ENCODE data around the gene IKBKE.

IKBKE gene

DNA sequence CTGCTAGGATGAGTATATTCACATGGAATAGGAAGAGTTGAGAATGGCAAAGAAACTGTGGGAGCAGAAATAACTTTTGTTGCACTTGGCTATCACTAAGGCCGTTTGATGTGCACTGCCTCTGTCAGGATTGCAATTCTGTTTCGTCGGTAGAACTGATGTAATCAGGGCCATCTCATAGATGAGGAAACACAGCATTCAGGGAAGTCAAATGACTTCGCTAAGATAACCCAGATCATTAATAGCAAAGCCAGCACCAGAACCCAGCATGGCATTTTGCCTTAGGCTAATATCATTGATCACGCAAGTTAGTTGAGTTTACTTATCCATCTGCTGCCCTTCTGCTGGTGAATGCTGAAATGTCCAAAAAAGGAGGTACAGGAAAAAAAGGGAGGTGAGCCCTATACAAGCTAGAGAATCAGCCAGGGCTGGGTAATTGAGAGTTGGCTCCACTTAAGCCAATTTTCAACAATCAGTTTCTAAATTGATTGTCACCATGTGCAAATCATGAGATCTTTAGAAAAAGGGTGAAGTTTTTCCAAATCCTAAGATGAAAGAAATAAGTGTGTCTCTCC, 44.6 kb downstream of the IKBKE start:
- no peak for DNase-seq (ENCODE audit: low read depth)
- no peak overlapping the region for H3K4me3 ChIP-seq (ENCODE audit: low read depth, low read length)
- TF ChIP-seq, protein P1, sequence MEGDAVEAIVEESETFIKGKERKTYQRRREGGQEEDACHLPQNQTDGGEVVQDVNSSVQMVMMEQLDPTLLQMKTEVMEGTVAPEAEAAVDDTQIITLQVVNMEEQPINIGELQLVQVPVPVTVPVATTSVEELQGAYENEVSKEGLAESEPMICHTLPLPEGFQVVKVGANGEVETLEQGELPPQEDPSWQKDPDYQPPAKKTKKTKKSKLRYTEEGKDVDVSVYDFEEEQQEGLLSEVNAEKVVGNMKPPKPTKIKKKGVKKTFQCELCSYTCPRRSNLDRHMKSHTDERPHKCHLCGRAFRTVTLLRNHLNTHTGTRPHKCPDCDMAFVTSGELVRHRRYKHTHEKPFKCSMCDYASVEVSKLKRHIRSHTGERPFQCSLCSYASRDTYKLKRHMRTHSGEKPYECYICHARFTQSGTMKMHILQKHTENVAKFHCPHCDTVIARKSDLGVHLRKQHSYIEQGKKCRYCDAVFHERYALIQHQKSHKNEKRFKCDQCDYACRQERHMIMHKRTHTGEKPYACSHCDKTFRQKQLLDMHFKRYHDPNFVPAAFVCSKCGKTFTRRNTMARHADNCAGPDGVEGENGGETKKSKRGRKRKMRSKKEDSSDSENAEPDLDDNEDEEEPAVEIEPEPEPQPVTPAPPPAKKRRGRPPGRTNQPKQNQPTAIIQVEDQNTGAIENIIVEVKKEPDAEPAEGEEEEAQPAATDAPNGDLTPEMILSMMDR (IDR thresholded peaks at IDR 0.05; ENCODE audit: insufficient read depth, low read depth, low read length, missing control alignments): no peak

DNA sequence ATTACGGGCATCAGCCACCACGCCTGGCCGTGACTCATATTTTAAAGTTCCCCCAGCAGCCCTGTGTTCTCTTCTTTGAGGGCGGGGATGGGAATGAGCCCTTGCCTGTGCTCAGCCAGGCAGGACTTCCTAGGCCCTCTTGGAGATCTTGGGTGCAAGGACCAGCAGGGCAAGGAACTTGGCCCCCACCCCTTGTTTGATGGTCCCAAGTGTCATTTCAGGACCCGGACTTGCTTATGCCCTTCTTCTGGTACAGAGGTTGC, 46.4 kb downstream of the IKBKE start:
- no peak overlapping the region for H3K4me3 ChIP-seq (ENCODE audit: low read depth, low read length)
- DNase-seq (ENCODE audit: low read depth): no peak
- TF ChIP-seq, protein P1 (IDR thresholded peaks at IDR 0.05; ENCODE audit: insufficient read depth, low read depth, low read length, missing control alignments): no peak

DNA sequence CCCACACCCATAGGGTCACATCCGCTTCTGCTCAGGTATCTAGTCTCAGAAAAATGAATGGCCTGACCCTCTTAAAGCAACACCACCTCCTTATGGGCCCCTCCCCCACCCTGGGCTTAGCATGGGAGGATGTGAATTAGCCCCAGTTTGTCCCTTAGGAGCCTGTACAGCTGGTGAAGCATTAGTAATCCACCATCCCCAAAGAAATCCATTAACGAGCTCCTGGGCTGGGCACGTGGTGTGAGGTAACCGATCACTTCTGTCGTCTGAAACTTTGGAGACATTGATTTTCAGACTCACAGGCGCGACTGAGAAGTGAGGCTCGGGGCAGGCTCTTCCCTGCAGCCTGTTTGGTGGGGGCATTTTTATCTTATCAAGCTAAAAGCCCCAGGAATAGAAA, 47.5 kb downstream of the IKBKE start:
- H3K4me3 ChIP-seq (ENCODE audit: low read depth, low read length): no peak overlapping the region
- DNase-seq (ENCODE audit: low read depth): no peak
- TF ChIP-seq, protein P1 (IDR thresholded peaks at IDR 0.05; ENCODE audit: insufficient read depth, low read depth, low read length, missing control alignments): no peak

DNA sequence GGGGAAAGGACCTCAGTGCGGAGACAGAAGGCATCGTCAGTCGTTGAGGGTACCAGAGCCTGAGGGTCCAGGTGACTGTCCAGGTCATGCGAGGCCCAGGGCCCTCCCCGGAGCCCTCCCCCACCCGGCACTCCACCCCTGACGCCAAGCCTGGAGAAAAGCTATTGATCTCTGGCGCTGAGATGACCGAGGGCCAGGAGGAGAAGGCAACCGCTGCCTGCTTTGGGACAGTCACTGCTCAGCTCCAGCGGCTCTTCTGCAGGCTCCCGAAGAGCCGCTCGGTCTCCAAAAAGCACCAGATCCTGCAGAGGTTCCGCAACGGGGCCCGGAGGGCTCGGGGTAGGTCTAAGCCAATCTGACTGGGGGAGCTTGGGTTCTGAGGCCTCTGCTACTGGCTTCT, 47.9 kb downstream of the IKBKE start:
- no peak for DNase-seq (ENCODE audit: low read depth)
- H3K4me3 ChIP-seq (ENCODE audit: low read depth, low read length): no peak overlapping the region
- TF ChIP-seq, protein P1 (IDR thresholded peaks at IDR 0.05; ENCODE audit: insufficient read depth, low read depth, low read length, missing control alignments): no peak

DNA sequence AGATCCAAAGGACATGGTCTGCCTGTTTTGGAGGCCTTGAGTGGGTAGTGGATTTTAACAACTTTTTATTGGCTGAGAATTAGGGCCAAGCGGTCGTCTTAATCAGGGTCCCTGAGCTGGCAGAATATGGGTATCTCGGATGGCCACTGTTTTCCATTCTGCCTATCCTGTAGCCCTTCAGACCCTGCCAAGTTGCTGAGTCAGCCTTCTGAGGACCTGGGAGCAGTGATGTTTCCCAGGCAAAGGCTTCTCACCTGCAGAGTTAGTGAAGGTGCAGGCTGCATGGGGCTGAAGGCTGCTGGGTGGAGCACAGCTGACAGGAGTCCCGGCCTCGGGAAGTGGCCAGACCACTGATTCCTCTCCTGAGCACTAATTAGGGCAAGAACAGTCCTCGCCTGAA, 48.5 kb downstream of the IKBKE start:
- TF ChIP-seq, protein P1 (IDR thresholded peaks at IDR 0.05; ENCODE audit: insufficient read depth, low read depth, low read length, missing control alignments): no peak
- no peak overlapping the region for H3K4me3 ChIP-seq (ENCODE audit: low read depth, low read length)
- DNase-seq (ENCODE audit: low read depth): no peak

DNA sequence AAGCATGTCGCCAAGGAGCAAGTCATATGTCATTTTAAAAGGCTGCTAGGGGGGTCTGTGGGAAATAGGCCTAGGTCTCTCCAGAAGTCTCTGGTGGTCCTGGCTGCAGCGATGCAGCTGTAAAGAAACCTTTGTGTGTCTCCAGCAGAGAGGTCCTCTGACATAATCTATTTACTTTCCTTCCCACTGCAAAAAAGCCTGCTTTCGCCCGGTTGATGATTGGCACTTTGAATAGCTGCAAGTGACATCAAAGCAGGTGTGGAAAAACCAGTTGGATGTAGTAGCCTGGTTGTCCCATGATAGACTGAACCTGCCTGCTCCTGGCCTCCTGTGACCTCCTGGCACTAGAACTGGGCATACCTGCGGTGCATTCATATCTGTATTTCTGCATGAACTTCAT, 50.9 kb downstream of the IKBKE start:
- no peak for DNase-seq (ENCODE audit: low read depth)

More for the DNA sequence above, 50.9 kb downstream of the IKBKE start:
- TF ChIP-seq, protein P1 (IDR thresholded peaks at IDR 0.05; ENCODE audit: insufficient read depth, low read depth, low read length, missing control alignments): no peak
- no peak overlapping the region for H3K4me3 ChIP-seq (ENCODE audit: low read depth, low read length)

All from GM12865 (cell line).